ENCODE measurements around the gene C1orf174.

DNA sequence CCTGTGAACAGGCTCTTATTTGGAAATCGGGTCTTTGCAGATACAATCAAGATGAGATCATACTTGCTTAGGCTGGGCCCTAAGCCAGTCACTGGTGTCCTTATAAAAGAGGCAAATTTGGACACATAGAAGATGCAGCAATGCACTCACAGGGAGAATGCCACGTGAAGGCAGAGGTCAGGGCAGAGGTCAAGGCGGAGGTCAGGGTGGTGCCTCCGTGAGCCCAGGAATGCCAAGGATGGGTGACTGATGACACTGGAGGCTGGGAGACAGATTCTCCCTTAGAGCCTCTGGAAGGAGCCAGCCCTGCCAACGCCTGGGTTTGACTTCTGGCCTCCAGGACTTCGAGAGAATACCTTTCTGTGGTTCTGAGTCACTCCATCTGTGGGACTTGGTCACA, 22.8 kb upstream of the C1orf174 start:
- TF ChIP-seq CTCF (conservative IDR thresholded peaks at IDR 0.05; ENCODE audit: low read depth, low read length): no peak
- no peak for TF ChIP-seq POLR2A (IDR thresholded peaks at IDR 0.05; ENCODE audit: low read depth, low read length)
- TF ChIP-seq SMC3 (IDR thresholded peaks at IDR 0.05; ENCODE audit: low read depth, low read length): no peak

All from IMR-90 (cell line).